ENCODE results near the gene BMP2K.

DNA sequence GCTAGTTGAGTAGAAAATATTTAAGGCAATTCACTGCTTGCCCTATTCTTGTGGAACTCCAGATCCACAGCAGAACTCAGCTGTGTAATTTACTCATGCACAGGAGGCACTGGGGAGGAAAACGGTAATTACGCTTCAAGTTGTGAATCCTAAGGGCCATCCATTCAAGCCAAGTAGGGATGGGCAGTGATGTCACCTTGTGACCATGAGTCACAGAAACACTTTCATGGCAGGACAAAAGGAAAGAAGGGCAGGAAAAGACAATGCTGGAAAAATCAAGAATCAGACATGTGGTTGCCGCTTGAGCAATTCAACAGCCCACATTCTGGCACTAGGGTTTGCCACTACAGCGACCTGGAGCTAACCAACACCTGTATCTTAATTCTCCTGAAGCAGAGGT lies 161.7 kb downstream of the BMP2K start:
- TF ChIP-seq ZFP36 (IDR thresholded peaks at IDR 0.05; ENCODE audit: borderline replicate concordance, partially characterized antibody) = no peak
- TF ChIP-seq CEBPB (IDR thresholded peaks at IDR 0.05) = no peak
- TF ChIP-seq EHMT2 (IDR thresholded peaks at IDR 0.05; ENCODE audit: low read depth) = no peak
- TF ChIP-seq, protein P1, sequence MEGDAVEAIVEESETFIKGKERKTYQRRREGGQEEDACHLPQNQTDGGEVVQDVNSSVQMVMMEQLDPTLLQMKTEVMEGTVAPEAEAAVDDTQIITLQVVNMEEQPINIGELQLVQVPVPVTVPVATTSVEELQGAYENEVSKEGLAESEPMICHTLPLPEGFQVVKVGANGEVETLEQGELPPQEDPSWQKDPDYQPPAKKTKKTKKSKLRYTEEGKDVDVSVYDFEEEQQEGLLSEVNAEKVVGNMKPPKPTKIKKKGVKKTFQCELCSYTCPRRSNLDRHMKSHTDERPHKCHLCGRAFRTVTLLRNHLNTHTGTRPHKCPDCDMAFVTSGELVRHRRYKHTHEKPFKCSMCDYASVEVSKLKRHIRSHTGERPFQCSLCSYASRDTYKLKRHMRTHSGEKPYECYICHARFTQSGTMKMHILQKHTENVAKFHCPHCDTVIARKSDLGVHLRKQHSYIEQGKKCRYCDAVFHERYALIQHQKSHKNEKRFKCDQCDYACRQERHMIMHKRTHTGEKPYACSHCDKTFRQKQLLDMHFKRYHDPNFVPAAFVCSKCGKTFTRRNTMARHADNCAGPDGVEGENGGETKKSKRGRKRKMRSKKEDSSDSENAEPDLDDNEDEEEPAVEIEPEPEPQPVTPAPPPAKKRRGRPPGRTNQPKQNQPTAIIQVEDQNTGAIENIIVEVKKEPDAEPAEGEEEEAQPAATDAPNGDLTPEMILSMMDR (IDR thresholded peaks at IDR 0.05) = no peak
- no peak for TF ChIP-seq JUN (IDR thresholded peaks at IDR 0.05)

All from A549 (cell line).